Subcutaneous adipose tissue (tissue), 4 donors: Measurements from ENCODE around the gene SERPINA4. TPM values are rescaled to one million over a fixed set of nuclear protein-coding genes. Genes with fewer than 3 reads are reported as not detected.

ENCODE experiments used
- CTCF ChIP-seq: fragments of 450-650 bp; IDR thresholded peaks from one replicate; pipeline ENCODE4 v1.5.1; 2016; ENCODE audit warnings: low read depth, mild to moderate bottlenecking, control low read depth, antibody characterized with exemption, moderate library complexity
- total RNA-seq, 4 donors: library from RNA; depleted of rRNA; stranded (reverse); fragments of >200 nt; gene quantifications; one replicate each; pipeline ENCODE4 v1.1.0, GENCODE V29; 2016

The SERPINA4 gene, protein sequence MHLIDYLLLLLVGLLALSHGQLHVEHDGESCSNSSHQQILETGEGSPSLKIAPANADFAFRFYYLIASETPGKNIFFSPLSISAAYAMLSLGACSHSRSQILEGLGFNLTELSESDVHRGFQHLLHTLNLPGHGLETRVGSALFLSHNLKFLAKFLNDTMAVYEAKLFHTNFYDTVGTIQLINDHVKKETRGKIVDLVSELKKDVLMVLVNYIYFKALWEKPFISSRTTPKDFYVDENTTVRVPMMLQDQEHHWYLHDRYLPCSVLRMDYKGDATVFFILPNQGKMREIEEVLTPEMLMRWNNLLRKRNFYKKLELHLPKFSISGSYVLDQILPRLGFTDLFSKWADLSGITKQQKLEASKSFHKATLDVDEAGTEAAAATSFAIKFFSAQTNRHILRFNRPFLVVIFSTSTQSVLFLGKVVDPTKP
- not detected for total RNA-seq

GRCh38 chr14:94560751-94561655, at the start of gene SERPINA4:
Gene SERPINA4 (plus strand): TSS chr14:94561442. CDS start chr14:94563483, 2,041 bp downstream.
- TF ChIP-seq CTCF: no peak

GRCh38 chr14:94514351-94514750, 46.9 kb upstream of the SERPINA4 start:
- no peak for TF ChIP-seq CTCF

DNA sequence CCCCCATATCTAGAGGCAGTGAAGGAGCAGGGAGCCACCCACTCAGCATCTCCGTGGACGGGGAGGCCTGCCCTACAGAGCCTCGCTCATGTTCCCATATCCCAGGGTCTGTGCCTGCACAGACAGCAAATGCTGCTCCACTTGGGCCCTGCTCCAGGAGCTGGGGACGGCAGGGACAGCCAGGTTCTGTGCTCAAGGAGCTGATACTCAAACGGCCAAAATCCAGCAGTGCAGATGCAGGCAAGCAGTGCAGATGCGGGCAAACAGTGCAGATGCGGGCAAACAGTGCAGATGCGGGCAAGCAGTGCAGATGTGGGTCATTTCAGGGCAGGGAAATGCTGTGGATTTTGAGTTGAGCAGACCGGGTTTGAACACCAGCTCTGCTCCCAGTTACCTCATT, 45.8 kb upstream of the SERPINA4 start:
- TF ChIP-seq CTCF: no peak

GRCh38 chr14:94515856-94516255, 45.4 kb upstream of the SERPINA4 start:
- no peak for TF ChIP-seq CTCF

GRCh38 chr14:94517248-94517640, 44.0 kb upstream of the SERPINA4 start:
- no peak for TF ChIP-seq CTCF

DNA sequence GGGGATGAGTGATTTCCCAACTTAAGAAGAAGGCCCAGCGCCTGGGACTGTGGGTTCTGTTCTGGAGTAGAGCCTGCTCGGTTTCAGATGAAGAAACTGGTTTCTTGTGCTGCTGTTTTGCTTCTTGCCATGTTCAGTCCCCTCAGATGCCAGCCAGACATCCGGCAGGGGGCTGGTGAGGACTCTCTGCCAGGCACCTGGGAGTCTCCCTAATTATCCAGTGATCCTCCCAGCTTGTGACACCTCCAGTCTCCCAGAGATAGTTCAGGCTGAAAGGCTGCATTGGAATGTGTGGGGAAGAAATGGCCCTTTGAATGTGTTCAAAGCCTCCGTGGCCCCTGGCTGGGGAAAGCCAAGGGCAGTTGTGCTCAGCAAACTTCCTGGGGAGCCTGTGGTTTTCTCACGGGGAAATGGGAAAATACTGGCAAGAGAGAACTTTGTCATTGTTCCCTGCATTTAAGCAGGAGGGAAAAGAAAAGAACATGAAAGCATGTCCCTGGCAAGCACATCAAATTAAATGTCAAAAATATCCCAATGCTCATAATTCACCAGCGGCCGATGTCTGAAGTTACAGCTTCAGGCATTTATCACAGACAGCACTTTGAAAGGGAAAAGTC, 43.5 kb upstream of the SERPINA4 start:
- no peak for TF ChIP-seq CTCF
